Measurements from ENCODE around the gene PIP5K1B.

DNA sequence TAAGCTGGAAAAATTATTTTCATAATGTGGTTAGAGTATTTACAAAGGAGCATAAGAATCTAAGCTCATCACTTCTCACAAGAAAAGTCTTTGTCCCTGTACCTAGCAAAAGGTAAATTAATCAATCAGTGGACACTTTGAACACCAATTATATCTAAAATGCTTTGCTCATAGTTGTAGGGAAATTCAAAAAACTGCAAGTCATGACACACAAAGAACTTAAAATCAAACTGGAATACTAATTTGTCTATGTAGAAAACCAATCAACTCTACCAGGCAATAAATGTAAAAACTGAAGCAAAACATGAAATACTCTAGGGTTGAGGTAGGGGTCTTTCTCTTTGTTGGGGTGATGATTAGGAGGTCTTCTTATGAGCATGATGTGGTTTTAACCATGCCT, 173.4 kb downstream of the PIP5K1B start:
- TF ChIP-seq, protein P1, sequence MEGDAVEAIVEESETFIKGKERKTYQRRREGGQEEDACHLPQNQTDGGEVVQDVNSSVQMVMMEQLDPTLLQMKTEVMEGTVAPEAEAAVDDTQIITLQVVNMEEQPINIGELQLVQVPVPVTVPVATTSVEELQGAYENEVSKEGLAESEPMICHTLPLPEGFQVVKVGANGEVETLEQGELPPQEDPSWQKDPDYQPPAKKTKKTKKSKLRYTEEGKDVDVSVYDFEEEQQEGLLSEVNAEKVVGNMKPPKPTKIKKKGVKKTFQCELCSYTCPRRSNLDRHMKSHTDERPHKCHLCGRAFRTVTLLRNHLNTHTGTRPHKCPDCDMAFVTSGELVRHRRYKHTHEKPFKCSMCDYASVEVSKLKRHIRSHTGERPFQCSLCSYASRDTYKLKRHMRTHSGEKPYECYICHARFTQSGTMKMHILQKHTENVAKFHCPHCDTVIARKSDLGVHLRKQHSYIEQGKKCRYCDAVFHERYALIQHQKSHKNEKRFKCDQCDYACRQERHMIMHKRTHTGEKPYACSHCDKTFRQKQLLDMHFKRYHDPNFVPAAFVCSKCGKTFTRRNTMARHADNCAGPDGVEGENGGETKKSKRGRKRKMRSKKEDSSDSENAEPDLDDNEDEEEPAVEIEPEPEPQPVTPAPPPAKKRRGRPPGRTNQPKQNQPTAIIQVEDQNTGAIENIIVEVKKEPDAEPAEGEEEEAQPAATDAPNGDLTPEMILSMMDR (IDR thresholded peaks at IDR 0.05; ENCODE audit: low read length) = no peak
- TF ChIP-seq EZH2phosphoT487 (IDR thresholded peaks at IDR 0.05; ENCODE audit: low read length) (no peak), EZH2 (optimal IDR thresholded peaks at IDR 0.05; ENCODE audit: low read depth, low read length) (no peak)

Measured in MM.1S (cell line).